ENCODE data around the gene ATG2A. TPM values are rescaled to one million over a fixed set of nuclear protein-coding genes. Genes with fewer than 3 reads are reported as not detected.

ATG2A gene
- polyA plus RNA-seq, 1 donor (not counting 4 experiments of a cell fraction or from before 2014, with no cell fraction given) = 2.4 TPM

DNA sequence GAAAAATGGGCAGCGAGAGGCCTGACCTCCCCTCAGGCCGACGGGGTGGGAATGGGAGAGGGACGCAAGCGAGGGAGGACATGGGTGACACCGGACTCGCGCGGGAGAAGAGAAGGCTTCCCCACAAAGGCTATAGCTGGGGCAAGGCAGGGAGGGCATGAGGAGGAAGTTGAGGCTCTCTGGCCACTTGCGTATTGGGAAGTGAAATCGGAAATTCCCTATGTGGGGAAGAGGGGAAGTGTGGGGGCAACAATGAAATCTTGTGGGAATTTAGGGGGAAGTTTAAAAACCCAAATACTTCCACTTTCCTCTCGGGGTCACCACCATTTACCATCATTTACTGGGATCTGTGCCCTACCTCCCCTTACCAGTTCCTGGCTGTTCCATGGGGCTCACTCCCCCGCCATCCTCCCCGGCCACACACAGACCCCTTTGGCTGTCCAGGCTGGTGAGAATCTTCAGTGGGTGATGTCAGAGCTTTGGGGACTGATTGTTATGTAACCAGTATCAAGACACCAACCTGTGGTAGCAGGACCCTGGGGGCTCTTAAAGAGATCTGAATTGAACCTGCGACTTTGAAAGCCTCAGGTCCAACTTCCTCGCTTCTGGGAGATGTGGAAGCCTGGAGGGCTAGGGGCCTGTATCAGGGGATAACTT lies 37.6 kb downstream of the ATG2A start:
- Histone ChIP-seq H3K9ac (ENCODE audit: control insufficient read depth, extremely low read depth, insufficient read depth, low read length) (peak overlapping the region; percentile 87), H4K20me1 (ENCODE audit: control insufficient read depth, extremely low read depth, insufficient read depth, low read length) (peaks cover 25% of the 10 kb centered on the region), H3K4me1 (ENCODE audit: control insufficient read depth, extremely low read depth, insufficient read depth, low read length) (peaks cover 37% of the 10 kb centered on the region), H3K27me3 (ENCODE audit: control insufficient read depth, extremely low read depth, insufficient read depth, low read length) (no peaks in the 10 kb centered on the region), H3K4me2 (ENCODE audit: control insufficient read depth, extremely low read depth, insufficient read depth, low read depth, low read length) (peak overlapping the region; percentile 83), H3K79me2 (ENCODE audit: control insufficient read depth, insufficient read depth, low read length) (peaks cover 40% of the 10 kb centered on the region), H3K27ac (ENCODE audit: control insufficient read depth, insufficient read depth, low read length) (peak overlapping the region; percentile 76), H3K36me3 (ENCODE audit: control insufficient read depth in 2 of 2, extremely low read depth in 1 of 2, insufficient read depth in 2 of 2, low read length in 2 of 2) (peaks cover 6 to 14% of the 10 kb centered on the region in 2 experiments), H3K9me3 (ENCODE audit: control insufficient read depth, low read depth, low read length) (no peaks in the 10 kb centered on the region), H3K4me3 (ENCODE audit: control insufficient read depth in 2 of 3, extremely low read depth in 1 of 3, insufficient read depth in 2 of 3, low read depth in 1 of 3, low read length in 3 of 3) (peak overlapping the region; percentile 59 to 85 (median 83)), H3K9me1 (ENCODE audit: control insufficient read depth, extremely low read depth, insufficient read depth, low read length) (peaks cover 3% of the 10 kb centered on the region), H2AFZ (ENCODE audit: control insufficient read depth, low read length) (peak overlapping the region; percentile 81)
- dilution Hi-C loops (cut with MboI; ENCODE audit: extremely low pct_ligation_motif_present, low sequenced_read_pairs) = no loop called here
- TF ChIP-seq, protein P1, sequence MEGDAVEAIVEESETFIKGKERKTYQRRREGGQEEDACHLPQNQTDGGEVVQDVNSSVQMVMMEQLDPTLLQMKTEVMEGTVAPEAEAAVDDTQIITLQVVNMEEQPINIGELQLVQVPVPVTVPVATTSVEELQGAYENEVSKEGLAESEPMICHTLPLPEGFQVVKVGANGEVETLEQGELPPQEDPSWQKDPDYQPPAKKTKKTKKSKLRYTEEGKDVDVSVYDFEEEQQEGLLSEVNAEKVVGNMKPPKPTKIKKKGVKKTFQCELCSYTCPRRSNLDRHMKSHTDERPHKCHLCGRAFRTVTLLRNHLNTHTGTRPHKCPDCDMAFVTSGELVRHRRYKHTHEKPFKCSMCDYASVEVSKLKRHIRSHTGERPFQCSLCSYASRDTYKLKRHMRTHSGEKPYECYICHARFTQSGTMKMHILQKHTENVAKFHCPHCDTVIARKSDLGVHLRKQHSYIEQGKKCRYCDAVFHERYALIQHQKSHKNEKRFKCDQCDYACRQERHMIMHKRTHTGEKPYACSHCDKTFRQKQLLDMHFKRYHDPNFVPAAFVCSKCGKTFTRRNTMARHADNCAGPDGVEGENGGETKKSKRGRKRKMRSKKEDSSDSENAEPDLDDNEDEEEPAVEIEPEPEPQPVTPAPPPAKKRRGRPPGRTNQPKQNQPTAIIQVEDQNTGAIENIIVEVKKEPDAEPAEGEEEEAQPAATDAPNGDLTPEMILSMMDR (optimal IDR thresholded peaks at IDR 0.05 in 1 of 3, IDR thresholded peaks at IDR 0.05 in 1 of 3, conservative IDR thresholded peaks at IDR 0.05 in 1 of 3; ENCODE audit: extremely low read depth in 1 of 3, insufficient read depth in 2 of 3, low read length in 3 of 3) = no peak
- TF ChIP-seq EZH2 (IDR thresholded peaks at IDR 0.05; ENCODE audit: low read length) = no peak
- FAIRE-seq (no peak), DNase-seq (ENCODE audit: low read depth, low spot score) (no peak)

DNA sequence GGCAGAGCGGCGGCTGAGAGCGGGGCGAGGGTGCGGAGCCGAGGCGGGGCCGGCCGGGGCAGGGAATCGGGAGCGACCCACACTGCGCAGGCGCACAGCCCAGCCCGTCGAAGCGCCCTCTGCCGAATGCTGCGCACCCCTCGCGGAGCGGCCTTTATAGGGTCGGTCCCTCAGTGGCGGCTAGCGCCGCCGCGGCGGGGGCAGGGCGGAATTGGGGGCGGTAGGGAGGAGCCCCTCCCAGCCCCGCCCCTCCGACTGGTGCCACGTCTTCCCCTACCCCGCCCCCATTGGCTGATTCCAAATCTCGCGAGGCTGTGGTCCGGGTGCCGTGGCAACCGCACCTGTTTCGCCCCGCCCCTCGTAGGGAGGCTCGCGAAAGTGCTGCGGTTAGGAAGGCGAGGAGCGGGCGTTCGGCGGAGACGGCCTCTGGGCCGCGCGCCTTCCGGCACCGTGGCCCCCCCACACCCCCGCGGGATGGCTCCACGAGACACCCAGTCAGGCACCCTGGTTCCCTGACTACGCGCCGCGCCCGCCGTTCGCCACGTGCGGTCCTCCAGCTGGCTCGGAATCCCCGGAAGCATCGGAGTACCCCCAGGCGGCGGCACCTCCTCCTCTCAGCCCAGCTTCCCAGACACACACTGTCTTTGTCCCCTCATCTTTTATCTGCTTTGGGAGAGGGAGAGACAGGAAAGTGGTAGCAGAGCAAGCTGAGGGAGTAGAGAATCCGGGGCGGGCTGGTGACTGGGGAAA lies 38.3 kb downstream of the ATG2A start, which contains the start of gene EHD1:
TSS of gene EHD1 (minus strand) at position 128 of the 750 bp plus-strand sequence. CDS start 157 bp downstream, outside the sequence.
- H3K4me3 ChIP-seq (ENCODE audit: control insufficient read depth in 2 of 3, extremely low read depth in 1 of 3, insufficient read depth in 2 of 3, low read depth in 1 of 3, low read length in 3 of 3) = peak within 1 kb of the TSS; percentile 59 to 85 (median 83)
- peak within 1 kb of the TSS; percentile 81 for H2AFZ ChIP-seq (ENCODE audit: control insufficient read depth, low read length)
- H4K20me1 ChIP-seq (ENCODE audit: control insufficient read depth, extremely low read depth, insufficient read depth, low read length) = peaks cover 25% of the 10 kb centered on the region
- peaks cover 3% of the 10 kb centered on the region for H3K9me1 ChIP-seq (ENCODE audit: control insufficient read depth, extremely low read depth, insufficient read depth, low read length)
- dilution Hi-C loops (cut with MboI; ENCODE audit: extremely low pct_ligation_motif_present, low sequenced_read_pairs) = no loop called here
- DNase-seq (ENCODE audit: low read depth, low spot score) (no peak), FAIRE-seq (no peak)
- peak within 1 kb of the TSS; percentile 91 for H3K4me2 ChIP-seq (ENCODE audit: control insufficient read depth, extremely low read depth, insufficient read depth, low read depth, low read length)
- H3K79me2 ChIP-seq (ENCODE audit: control insufficient read depth, insufficient read depth, low read length) = peaks cover 43% of the 10 kb centered on the region
- peaks cover 37% of the 10 kb centered on the region for H3K4me1 ChIP-seq (ENCODE audit: control insufficient read depth, extremely low read depth, insufficient read depth, low read length)
- peaks cover 9 to 17% of the 10 kb centered on the region in 2 experiments for H3K36me3 ChIP-seq (ENCODE audit: control insufficient read depth in 2 of 2, extremely low read depth in 1 of 2, insufficient read depth in 2 of 2, low read length in 2 of 2)
- H3K9ac ChIP-seq (ENCODE audit: control insufficient read depth, extremely low read depth, insufficient read depth, low read length) = peak within 1 kb of the TSS; percentile 88
- H3K27ac ChIP-seq (ENCODE audit: control insufficient read depth, insufficient read depth, low read length) = peak within 1 kb of the TSS; percentile 76
- no peaks in the 10 kb centered on the region for H3K9me3 ChIP-seq (ENCODE audit: control insufficient read depth, low read depth, low read length)
- no peaks in the 10 kb centered on the region for H3K27me3 ChIP-seq (ENCODE audit: control insufficient read depth, extremely low read depth, insufficient read depth, low read length)
- TF ChIP-seq, protein P1 (optimal IDR thresholded peaks at IDR 0.05 in 1 of 3, IDR thresholded peaks at IDR 0.05 in 1 of 3, conservative IDR thresholded peaks at IDR 0.05 in 1 of 3; ENCODE audit: extremely low read depth in 1 of 3, insufficient read depth in 2 of 3, low read length in 3 of 3) = peak; percentile 27 to 89 (median 77)
- no peak for TF ChIP-seq EZH2 (IDR thresholded peaks at IDR 0.05; ENCODE audit: low read length)

All from keratinocyte (primary cell).